Neural progenitor cell (in vitro differentiated cells): ENCODE measurements around the gene FAF1. TPM values are rescaled to one million over a fixed set of nuclear protein-coding genes. Genes with fewer than 3 reads are reported as not detected.

Experiments used
- DNase-seq: peaks from one replicate; pipeline ENCODE4 v3.0.0-alpha.2; 2016; ENCODE audit warnings: low spot score
- H2AFZ ChIP-seq: fragments of 200-600 bp; sonication (generic); replicated peaks from 2 replicates; pipeline ENCODE4 v1.6.1; 2016; ENCODE audit warnings: antibody characterized with exemption
- H3F3A ChIP-seq: fragments of 200-600 bp; sonication (generic); 2 replicates; pipeline ENCODE4 v1.6.1; 2016; ENCODE audit warnings: antibody characterized with exemption, low read depth
- H3K27ac ChIP-seq: fragments of 200-600 bp; sonication (generic); 2 replicates; pipeline ENCODE4 v1.5.1; 2016; ENCODE audit warnings: mild to moderate bottlenecking
- H3K27me3 ChIP-seq: fragments of 200-600 bp; sonication (generic); 2 replicates; pipeline ENCODE4 v1.6.1; 2016; ENCODE audit warnings: mild to moderate bottlenecking, moderate library complexity
- H3K36me3 ChIP-seq: fragments of 200-600 bp; sonication (generic); 2 replicates; pipeline ENCODE4 v1.5.1; 2016
- H3K4me1 ChIP-seq: fragments of 200-600 bp; sonication (generic); 2 replicates; pipeline ENCODE4 v1.6.1; 2016; ENCODE audit warnings: mixed run types
- H3K4me2 ChIP-seq: fragments of 200-600 bp; sonication (generic); 2 replicates; pipeline ENCODE4 v1.6.1; 2016
- H3K4me3 ChIP-seq: fragments of 200-600 bp; sonication (generic); 2 replicates; pipeline ENCODE4 v1.5.1; 2016
- H3K79me2 ChIP-seq: fragments of 200-600 bp; sonication (generic); 2 replicates; pipeline ENCODE4 v1.6.1; 2016; ENCODE audit warnings: low read depth
- H3K9ac ChIP-seq: fragments of 200-600 bp; sonication (generic); 2 replicates; pipeline ENCODE4 v1.6.1; 2016
- H3K9me3 ChIP-seq: fragments of 200-600 bp; sonication (generic); 2 replicates; pipeline ENCODE4 v1.5.1; 2016; ENCODE audit warnings: low read depth
- H4K20me1 ChIP-seq: fragments of 200-600 bp; sonication (generic); 2 replicates; pipeline ENCODE4 v1.6.1; 2016; ENCODE audit warnings: low read depth
- H3K27ac Mint-ChIP-seq: 3 replicates; pipeline ENCODE4 v1.8.0; 2021; ENCODE audit warnings: mixed read lengths
- H3K27me3 Mint-ChIP-seq: 2 replicates; pipeline ENCODE4 v1.8.0; 2022; ENCODE audit warnings: low read depth, mild to moderate bottlenecking, inconsistent platforms, moderate library complexity, mixed read lengths; ENCODE audit not compliant: insufficient read depth
- H3K36me3 Mint-ChIP-seq: 3 replicates; pipeline ENCODE4 v1.8.0; 2021; ENCODE audit warnings: mixed read lengths
- H3K4me1 Mint-ChIP-seq: 3 replicates; pipeline ENCODE4 v1.8.0; 2021; ENCODE audit warnings: mixed read lengths
- H3K4me3 Mint-ChIP-seq: 3 replicates; pipeline ENCODE4 v1.8.0; 2021; ENCODE audit warnings: mild to moderate bottlenecking, moderate library complexity, mixed read lengths
- H3K9me3 Mint-ChIP-seq: 3 replicates; pipeline ENCODE4 v1.8.0; 2020; ENCODE audit warnings: mixed read lengths
- EZH2 ChIP-seq: fragments of 200-600 bp; sonication (generic); IDR thresholded peaks from 2 replicates; pipeline ENCODE4 v1.6.1; 2017; ENCODE audit warnings: antibody characterized with exemption, mild to moderate bottlenecking, moderate library complexity
- EZH2phosphoT487 ChIP-seq: fragments of 200-600 bp; sonication (generic); IDR thresholded peaks from 2 replicates; pipeline ENCODE4 v1.6.1; 2017; ENCODE audit warnings: antibody characterized with exemption
- total RNA-seq: library from RNA; depleted of rRNA; stranded (reverse); fragments of >200 nt; gene quantifications from 2 replicates; pipeline ENCODE4 v1.2.3, GENCODE V29; 2015; ENCODE audit warnings: low replicate concordance
- TF ChIP-seq, protein P1 (sequence below): fragments of 200-600 bp; sonication (generic); IDR thresholded peaks from 2 replicates; pipeline ENCODE4 v1.5.1; 2017; ENCODE audit warnings: antibody characterized with exemption, mild to moderate bottlenecking

The FAF1 gene
- total RNA-seq, 1 donor from 2014 or later = 103 TPM

DNA sequence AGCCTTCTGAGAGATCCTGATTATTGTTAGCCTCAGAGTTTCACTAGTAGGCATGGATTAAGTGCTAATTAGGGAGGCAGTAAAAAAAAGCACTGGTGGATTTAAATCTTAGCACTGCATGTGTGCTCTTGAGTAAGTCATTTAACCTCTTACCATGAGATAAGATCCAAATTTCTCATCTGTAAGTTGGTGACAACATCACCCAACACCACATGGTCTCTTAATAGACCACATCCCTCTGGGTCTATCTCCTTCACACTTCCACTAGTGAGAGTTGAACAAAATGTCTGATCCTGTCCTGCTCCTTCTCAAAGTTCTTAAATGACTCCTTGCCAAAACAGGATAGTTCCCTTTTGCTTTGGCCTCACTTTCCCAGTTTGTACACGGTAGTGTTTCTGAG, 507.4 kb downstream of the FAF1 start:
- peaks cover 24% of the 10 kb centered on the region for H3K4me1 ChIP-seq
- H3K27ac Mint-ChIP-seq = no peak overlapping the region
- H3K36me3 Mint-ChIP-seq = no peaks in the 10 kb centered on the region
- no peak for DNase-seq
- no peak overlapping the region for H3K9ac ChIP-seq
- no peak overlapping the region for H3K4me3 Mint-ChIP-seq
- no peaks in the 10 kb centered on the region for H3K9me3 Mint-ChIP-seq
- no peaks in the 10 kb centered on the region for H3K79me2 ChIP-seq
- H3K9me3 ChIP-seq = no peaks in the 10 kb centered on the region
- no peaks in the 10 kb centered on the region for H3K36me3 ChIP-seq
- H2AFZ ChIP-seq = no peak overlapping the region
- H3K4me3 ChIP-seq = no peak overlapping the region
- H4K20me1 ChIP-seq = peaks cover 6% of the 10 kb centered on the region
- peaks cover 17% of the 10 kb centered on the region for H3K4me1 Mint-ChIP-seq
- H3K27me3 ChIP-seq = no peaks in the 10 kb centered on the region
- peak overlapping the region; percentile 59 for H3K4me2 ChIP-seq
- TF ChIP-seq EZH2 (no peak), EZH2phosphoT487 (no peak)
- TF ChIP-seq, protein P1, sequence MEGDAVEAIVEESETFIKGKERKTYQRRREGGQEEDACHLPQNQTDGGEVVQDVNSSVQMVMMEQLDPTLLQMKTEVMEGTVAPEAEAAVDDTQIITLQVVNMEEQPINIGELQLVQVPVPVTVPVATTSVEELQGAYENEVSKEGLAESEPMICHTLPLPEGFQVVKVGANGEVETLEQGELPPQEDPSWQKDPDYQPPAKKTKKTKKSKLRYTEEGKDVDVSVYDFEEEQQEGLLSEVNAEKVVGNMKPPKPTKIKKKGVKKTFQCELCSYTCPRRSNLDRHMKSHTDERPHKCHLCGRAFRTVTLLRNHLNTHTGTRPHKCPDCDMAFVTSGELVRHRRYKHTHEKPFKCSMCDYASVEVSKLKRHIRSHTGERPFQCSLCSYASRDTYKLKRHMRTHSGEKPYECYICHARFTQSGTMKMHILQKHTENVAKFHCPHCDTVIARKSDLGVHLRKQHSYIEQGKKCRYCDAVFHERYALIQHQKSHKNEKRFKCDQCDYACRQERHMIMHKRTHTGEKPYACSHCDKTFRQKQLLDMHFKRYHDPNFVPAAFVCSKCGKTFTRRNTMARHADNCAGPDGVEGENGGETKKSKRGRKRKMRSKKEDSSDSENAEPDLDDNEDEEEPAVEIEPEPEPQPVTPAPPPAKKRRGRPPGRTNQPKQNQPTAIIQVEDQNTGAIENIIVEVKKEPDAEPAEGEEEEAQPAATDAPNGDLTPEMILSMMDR = no peak
- H3F3A ChIP-seq = no peaks in the 10 kb centered on the region
- H3K27me3 Mint-ChIP-seq = peaks cover 2% of the 10 kb centered on the region
- H3K27ac ChIP-seq = no peak overlapping the region

DNA sequence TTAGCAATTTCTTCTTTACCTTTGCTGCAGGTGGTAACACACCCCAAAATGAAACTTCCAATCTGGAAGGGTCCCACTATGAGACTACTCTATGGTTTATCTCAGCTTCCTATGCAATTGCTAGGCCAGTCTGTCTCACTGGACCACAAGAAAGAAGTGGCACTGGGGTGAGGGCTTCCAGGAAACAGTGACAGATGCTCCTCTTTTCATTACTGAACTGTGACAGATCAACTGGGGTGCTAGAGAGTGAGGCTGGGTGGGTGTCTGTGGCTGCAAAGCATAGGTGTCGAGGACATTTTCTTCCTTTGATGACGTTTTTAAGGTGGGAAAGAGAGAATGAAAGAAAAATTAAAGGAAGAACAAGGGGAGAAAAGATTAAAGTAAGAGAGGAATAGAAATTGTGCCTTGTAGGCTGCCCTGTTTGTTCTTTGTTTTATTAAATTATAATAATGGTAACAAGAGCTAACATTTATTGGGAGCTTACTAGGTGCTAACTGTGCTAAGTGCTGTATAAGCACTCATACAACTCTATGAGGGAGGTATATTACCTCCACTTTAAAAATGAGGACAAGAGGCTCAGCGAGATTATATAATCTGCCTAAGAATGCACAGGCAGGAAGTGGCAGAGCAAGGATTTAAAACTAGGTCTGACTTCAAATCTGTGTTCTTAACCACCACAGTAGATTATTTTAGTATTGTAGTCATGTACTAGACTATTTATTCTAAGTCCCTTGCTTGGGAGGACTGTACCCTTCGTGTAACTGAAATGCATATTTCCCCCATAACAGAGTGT, 509.0 kb downstream of the FAF1 start:
- Histone ChIP-seq H3K4me2 (no peak overlapping the region), H3K79me2 (no peaks in the 10 kb centered on the region), H3K4me1 (peaks cover 24% of the 10 kb centered on the region), H3K9ac (no peak overlapping the region), H2AFZ (no peak overlapping the region), H4K20me1 (peaks cover 6% of the 10 kb centered on the region), H3K9me3 (no peaks in the 10 kb centered on the region), H3K36me3 (no peaks in the 10 kb centered on the region), H3K27me3 (no peaks in the 10 kb centered on the region), H3K4me3 (no peak overlapping the region), H3K27ac (no peak overlapping the region), H3F3A (no peaks in the 10 kb centered on the region)
- no peak for DNase-seq
- peaks cover 2% of the 10 kb centered on the region for H3K27me3 Mint-ChIP-seq
- H3K9me3 Mint-ChIP-seq = no peaks in the 10 kb centered on the region
- TF ChIP-seq, protein P1 = no peak
- TF ChIP-seq EZH2 = no peak
- TF ChIP-seq EZH2phosphoT487 = no peak
- H3K36me3 Mint-ChIP-seq = no peaks in the 10 kb centered on the region
- no peak overlapping the region for H3K27ac Mint-ChIP-seq
- H3K4me3 Mint-ChIP-seq = no peak overlapping the region
- peaks cover 17% of the 10 kb centered on the region for H3K4me1 Mint-ChIP-seq

DNA sequence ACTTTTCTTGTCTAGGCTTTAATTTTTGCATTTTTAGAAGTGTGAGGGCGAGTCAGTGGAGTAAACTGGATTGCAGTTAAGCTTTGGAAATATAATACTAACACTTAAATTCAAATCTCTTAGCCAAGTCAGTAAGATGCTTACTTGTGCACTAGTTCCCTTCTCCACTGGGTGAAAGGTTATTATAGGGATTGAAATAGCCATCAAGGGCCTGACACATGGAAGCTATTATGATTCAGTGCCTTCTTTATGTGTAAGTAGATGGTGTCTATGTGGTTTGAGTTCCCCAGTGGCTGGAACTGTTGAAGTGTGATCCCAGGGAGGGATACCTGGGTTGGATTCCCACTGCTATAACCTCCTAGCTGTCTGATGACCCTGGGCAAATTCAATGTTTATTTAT, 512.1 kb downstream of the FAF1 start:
- Histone ChIP-seq H3K9ac (no peak overlapping the region), H3K4me1 (peaks cover 15% of the 10 kb centered on the region), H4K20me1 (peaks cover 4% of the 10 kb centered on the region), H2AFZ (no peak overlapping the region), H3K79me2 (no peaks in the 10 kb centered on the region), H3K9me3 (no peaks in the 10 kb centered on the region), H3K4me2 (no peak overlapping the region), H3K27me3 (no peaks in the 10 kb centered on the region), H3K27ac (no peak overlapping the region), H3K36me3 (no peaks in the 10 kb centered on the region), H3K4me3 (no peak overlapping the region), H3F3A (no peaks in the 10 kb centered on the region)
- no peak for DNase-seq
- Mint-ChIP-seq H3K4me1 (peaks cover 17% of the 10 kb centered on the region), H3K36me3 (no peaks in the 10 kb centered on the region), H3K4me3 (no peak overlapping the region), H3K27me3 (peaks cover 3% of the 10 kb centered on the region), H3K9me3 (no peaks in the 10 kb centered on the region), H3K27ac (no peak overlapping the region)
- TF ChIP-seq EZH2 = no peak

DNA sequence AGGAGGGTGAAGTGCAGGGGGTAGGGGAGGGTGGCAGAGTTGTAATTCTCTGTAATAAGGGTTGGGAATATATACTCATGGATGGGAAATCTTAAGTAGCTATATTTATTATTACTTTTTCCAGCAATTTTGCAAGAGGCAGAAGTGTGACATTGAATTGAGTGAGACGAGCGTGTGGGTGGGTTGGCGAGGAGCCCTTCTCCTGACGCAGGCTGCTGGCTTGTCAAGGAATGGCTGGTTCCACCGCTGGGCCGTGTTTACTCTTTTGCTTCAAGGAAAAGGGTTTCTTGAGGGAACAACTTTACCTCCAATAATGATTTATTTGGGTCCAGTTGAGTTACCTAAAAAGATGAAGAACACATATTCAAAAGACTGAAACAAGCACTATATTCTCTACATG, 518.9 kb downstream of the FAF1 start:
- Mint-ChIP-seq H3K9me3 (no peaks in the 10 kb centered on the region), H3K36me3 (peaks cover 2% of the 10 kb centered on the region), H3K4me3 (no peak overlapping the region), H3K27me3 (peaks cover 3% of the 10 kb centered on the region), H3K27ac (no peak overlapping the region), H3K4me1 (peaks cover 4% of the 10 kb centered on the region)
- no peaks in the 10 kb centered on the region for H3K27me3 ChIP-seq
- no peak overlapping the region for H3K27ac ChIP-seq
- no peaks in the 10 kb centered on the region for H3F3A ChIP-seq
- no peak for DNase-seq
- H3K4me3 ChIP-seq = no peak overlapping the region
- H4K20me1 ChIP-seq = no peaks in the 10 kb centered on the region
- H3K9ac ChIP-seq = no peak overlapping the region
- no peak overlapping the region for H2AFZ ChIP-seq
- no peaks in the 10 kb centered on the region for H3K79me2 ChIP-seq
- no peaks in the 10 kb centered on the region for H3K36me3 ChIP-seq
- no peak for TF ChIP-seq EZH2phosphoT487
- no peak for TF ChIP-seq EZH2
- TF ChIP-seq, protein P1 = no peak
- H3K9me3 ChIP-seq = no peaks in the 10 kb centered on the region
- H3K4me1 ChIP-seq = no peaks in the 10 kb centered on the region
- no peak overlapping the region for H3K4me2 ChIP-seq
